Astrocyte (in vitro differentiated cells and primary cell): Measurements from ENCODE around the gene DISP1.

Source experiments
- CTCF ChIP-seq: IDR thresholded peaks from 2 replicates; pipeline ENCODE4 v1.5.1; 2011; ENCODE audit warnings: low read depth, mild to moderate bottlenecking, inconsistent platforms, low read length, moderate library complexity; ENCODE audit not compliant: insufficient read depth
- EZH2 ChIP-seq: IDR thresholded peaks from 2 replicates; pipeline ENCODE4 v1.6.1; 2012; ENCODE audit warnings: mild to moderate bottlenecking, low read length, inconsistent platforms; ENCODE audit not compliant: insufficient read depth

GRCh38 chr1:222781251-222781650, 33.6 kb upstream of the DISP1 start:
- TF ChIP-seq CTCF (no peak), EZH2 (no peak)
